Ishikawa (cell line): Measurements from ENCODE around the gene ZNF367.

Experiments used
- CEBPB ChIP-seq: IDR thresholded peaks from 2 replicates; pipeline ENCODE4 v1.6.1; 2012
- CREB1 ChIP-seq: IDR thresholded peaks from 2 replicates; pipeline ENCODE4 v1.6.1; 2012; ENCODE audit warnings: low read depth
- EGR1 ChIP-seq: IDR thresholded peaks from 2 replicates; pipeline ENCODE4 v1.6.1; 2012
- EP300 ChIP-seq: IDR thresholded peaks from 2 replicates; pipeline ENCODE4 v1.6.1; 2012; ENCODE audit warnings: borderline replicate concordance
- FOXM1 ChIP-seq: IDR thresholded peaks from 2 replicates; pipeline ENCODE4 v1.6.1; 2012; ENCODE audit warnings: low read depth, borderline replicate concordance
- MAX ChIP-seq: IDR thresholded peaks from 2 replicates; pipeline ENCODE4 v1.6.1; 2012
- NFIC ChIP-seq: IDR thresholded peaks from 2 replicates; pipeline ENCODE4 v1.6.1; 2012
- RAD21 ChIP-seq: IDR thresholded peaks from 2 replicates; pipeline ENCODE4 v1.6.1; 2012; ENCODE audit warnings: low read depth
- REST ChIP-seq: IDR thresholded peaks from 2 replicates; pipeline ENCODE4 v1.6.1; 2012; ENCODE audit warnings: low read depth, mild to moderate bottlenecking
- TAF1 ChIP-seq: IDR thresholded peaks from 2 replicates; pipeline ENCODE4 v1.6.1; 2012; ENCODE audit warnings: low read depth, mild to moderate bottlenecking
- TCF12 ChIP-seq: IDR thresholded peaks from 2 replicates; pipeline ENCODE4 v1.6.1; 2012; ENCODE audit warnings: low read depth
- TEAD4 ChIP-seq: IDR thresholded peaks from 2 replicates; pipeline ENCODE4 v1.6.1; 2012
- USF1 ChIP-seq: IDR thresholded peaks from 2 replicates; pipeline ENCODE4 v1.6.1; 2012
- YY1 ChIP-seq: IDR thresholded peaks from 2 replicates; pipeline ENCODE4 v1.6.1; 2012; ENCODE audit warnings: low read depth
- ZBTB7A ChIP-seq: IDR thresholded peaks from 2 replicates; pipeline ENCODE4 v1.6.1; 2012; ENCODE audit warnings: low read depth

The ZNF367 gene

GRCh38 chr9:96460882-96461281, 42.7 kb upstream of the ZNF367 start:
- TF ChIP-seq NFIC (no peak), EP300 (no peak), RAD21 (no peak), ZBTB7A (no peak), USF1 (no peak), TAF1 (no peak), TCF12 (no peak), CEBPB (no peak), CREB1 (no peak), EGR1 (no peak), MAX (no peak), REST (no peak), YY1 (no peak), TEAD4 (no peak)

- TF ChIP-seq REST (no peak), NFIC (no peak), RAD21 (no peak), CREB1 (no peak), FOXM1 (no peak), USF1 (no peak), TAF1 (no peak), YY1 (no peak), TEAD4 (no peak), CEBPB (no peak), ZBTB7A (no peak), MAX (no peak), TCF12 (no peak), EGR1 (no peak)
Observed at GRCh38 chr9:96460470-96460869, 42.3 kb upstream of the ZNF367 start.

GRCh38 chr9:96459268-96460007, 41.3 kb upstream of the ZNF367 start:
- no peak for TF ChIP-seq USF1
- TF ChIP-seq EGR1 = no peak
- no peak for TF ChIP-seq CREB1
- no peak for TF ChIP-seq TEAD4

- TF ChIP-seq CREB1 = no peak
- TF ChIP-seq USF1 = no peak
- TF ChIP-seq CEBPB = no peak
- no peak for TF ChIP-seq MAX
- TF ChIP-seq RAD21 = no peak
- no peak for TF ChIP-seq TEAD4
- no peak for TF ChIP-seq EP300
- no peak for TF ChIP-seq REST
- TF ChIP-seq EGR1 = no peak
- TF ChIP-seq ZBTB7A = no peak
- no peak for TF ChIP-seq NFIC
- TF ChIP-seq TAF1 = no peak
- TF ChIP-seq YY1 = no peak
- TF ChIP-seq TCF12 = no peak
- TF ChIP-seq FOXM1 = no peak
Observed at GRCh38 chr9:96458226-96458625, 40.1 kb upstream of the ZNF367 start.
